ENCODE data around the gene AFMID. TPM values are rescaled to one million over a fixed set of nuclear protein-coding genes. Genes with fewer than 3 reads are reported as not detected.

Gene AFMID
- total RNA-seq, 1 experiment from 2014 or later, result 59.3 TPM

DNA sequence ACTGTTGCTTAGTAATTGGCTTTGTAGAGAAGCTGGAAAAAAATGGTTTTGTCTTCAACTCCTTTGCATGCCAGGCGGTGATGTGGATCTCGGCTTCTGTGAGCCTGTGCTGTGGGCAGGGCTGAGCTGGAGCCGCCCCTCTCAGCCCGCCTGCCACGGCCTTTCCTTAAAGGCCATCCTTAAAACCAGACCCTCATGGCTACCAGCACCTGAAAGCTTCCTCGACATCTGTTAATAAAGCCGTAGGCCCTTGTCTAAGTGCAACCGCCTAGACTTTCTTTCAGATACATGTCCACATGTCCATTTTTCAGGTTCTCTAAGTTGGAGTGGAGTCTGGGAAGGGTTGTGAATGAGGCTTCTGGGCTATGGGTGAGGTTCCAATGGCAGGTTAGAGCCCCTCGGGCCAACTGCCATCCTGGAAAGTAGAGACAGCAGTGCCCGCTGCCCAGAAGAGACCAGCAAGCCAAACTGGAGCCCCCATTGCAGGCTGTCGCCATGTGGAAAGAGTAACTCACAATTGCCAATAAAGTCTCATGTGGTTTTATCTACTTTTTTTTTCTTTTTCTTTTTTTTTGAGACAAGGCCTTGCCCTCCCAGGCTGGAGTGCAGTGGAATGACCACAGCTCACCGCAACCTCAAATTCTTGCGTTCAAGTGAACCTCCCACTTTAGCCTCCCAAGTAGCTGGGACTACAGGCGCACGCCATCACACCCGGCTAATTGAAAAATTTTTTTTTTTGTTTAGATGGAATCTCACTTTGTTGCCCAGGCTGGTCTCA is 38.1 kb downstream of the AFMID start:
- DNase-seq (ENCODE audit: low read depth, low spot score) (no peak), ATAC-seq (0 out of 2 replicates have a peak, but pooled peaks have one; percentile 19)
- Histone ChIP-seq H3K36me3 (ENCODE audit: control insufficient read depth, insufficient read depth, low read length) (peaks cover 7% of the 10 kb centered on the region; the same call in 1 of the 2 replicates), H3K27me3 (ENCODE audit: control insufficient read depth, insufficient read depth, low read length) (no peaks in the 10 kb centered on the region), H3K4me3 (ENCODE audit: low read depth in 2 of 2, low read length in 2 of 2) (no peak overlapping the region), H3K9me3 (ENCODE audit: control insufficient read depth, insufficient read depth, low read depth, low read length) (no peaks in the 10 kb centered on the region), H3K27ac (ENCODE audit: low read length) (no peak overlapping the region), H3K4me1 (ENCODE audit: control insufficient read depth, insufficient read depth, low read length) (no peaks in the 10 kb centered on the region)
- ChIA-PET CTCF (no interaction called here), POLR2A (no interaction called here)
- TF ChIP-seq, protein P1, sequence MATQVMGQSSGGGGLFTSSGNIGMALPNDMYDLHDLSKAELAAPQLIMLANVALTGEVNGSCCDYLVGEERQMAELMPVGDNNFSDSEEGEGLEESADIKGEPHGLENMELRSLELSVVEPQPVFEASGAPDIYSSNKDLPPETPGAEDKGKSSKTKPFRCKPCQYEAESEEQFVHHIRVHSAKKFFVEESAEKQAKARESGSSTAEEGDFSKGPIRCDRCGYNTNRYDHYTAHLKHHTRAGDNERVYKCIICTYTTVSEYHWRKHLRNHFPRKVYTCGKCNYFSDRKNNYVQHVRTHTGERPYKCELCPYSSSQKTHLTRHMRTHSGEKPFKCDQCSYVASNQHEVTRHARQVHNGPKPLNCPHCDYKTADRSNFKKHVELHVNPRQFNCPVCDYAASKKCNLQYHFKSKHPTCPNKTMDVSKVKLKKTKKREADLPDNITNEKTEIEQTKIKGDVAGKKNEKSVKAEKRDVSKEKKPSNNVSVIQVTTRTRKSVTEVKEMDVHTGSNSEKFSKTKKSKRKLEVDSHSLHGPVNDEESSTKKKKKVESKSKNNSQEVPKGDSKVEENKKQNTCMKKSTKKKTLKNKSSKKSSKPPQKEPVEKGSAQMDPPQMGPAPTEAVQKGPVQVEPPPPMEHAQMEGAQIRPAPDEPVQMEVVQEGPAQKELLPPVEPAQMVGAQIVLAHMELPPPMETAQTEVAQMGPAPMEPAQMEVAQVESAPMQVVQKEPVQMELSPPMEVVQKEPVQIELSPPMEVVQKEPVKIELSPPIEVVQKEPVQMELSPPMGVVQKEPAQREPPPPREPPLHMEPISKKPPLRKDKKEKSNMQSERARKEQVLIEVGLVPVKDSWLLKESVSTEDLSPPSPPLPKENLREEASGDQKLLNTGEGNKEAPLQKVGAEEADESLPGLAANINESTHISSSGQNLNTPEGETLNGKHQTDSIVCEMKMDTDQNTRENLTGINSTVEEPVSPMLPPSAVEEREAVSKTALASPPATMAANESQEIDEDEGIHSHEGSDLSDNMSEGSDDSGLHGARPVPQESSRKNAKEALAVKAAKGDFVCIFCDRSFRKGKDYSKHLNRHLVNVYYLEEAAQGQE (IDR thresholded peaks at IDR 0.05; ENCODE audit: insufficient read depth in 1 of 2, low read depth in 2 of 2, low read length in 1 of 2), result no peak
- TF ChIP-seq, protein P2, sequence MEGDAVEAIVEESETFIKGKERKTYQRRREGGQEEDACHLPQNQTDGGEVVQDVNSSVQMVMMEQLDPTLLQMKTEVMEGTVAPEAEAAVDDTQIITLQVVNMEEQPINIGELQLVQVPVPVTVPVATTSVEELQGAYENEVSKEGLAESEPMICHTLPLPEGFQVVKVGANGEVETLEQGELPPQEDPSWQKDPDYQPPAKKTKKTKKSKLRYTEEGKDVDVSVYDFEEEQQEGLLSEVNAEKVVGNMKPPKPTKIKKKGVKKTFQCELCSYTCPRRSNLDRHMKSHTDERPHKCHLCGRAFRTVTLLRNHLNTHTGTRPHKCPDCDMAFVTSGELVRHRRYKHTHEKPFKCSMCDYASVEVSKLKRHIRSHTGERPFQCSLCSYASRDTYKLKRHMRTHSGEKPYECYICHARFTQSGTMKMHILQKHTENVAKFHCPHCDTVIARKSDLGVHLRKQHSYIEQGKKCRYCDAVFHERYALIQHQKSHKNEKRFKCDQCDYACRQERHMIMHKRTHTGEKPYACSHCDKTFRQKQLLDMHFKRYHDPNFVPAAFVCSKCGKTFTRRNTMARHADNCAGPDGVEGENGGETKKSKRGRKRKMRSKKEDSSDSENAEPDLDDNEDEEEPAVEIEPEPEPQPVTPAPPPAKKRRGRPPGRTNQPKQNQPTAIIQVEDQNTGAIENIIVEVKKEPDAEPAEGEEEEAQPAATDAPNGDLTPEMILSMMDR (IDR thresholded peaks at IDR 0.05), result no peak
- TF ChIP-seq TCF7L2 (IDR thresholded peaks at IDR 0.05; ENCODE audit: low read depth, low read length) (no peak), POLR2AphosphoS5 (IDR thresholded peaks at IDR 0.05; ENCODE audit: low read depth, low read length) (no peak; the same call in none of the 2 replicates), SIN3A (IDR thresholded peaks at IDR 0.05; ENCODE audit: borderline replicate concordance, insufficient read depth, low read depth, low read length) (no peak)
- in situ Hi-C loops (cut with HindIII; ENCODE audit: low pct_unique_long_range_greater_than_20kb, low sequenced_read_pairs), result no loop called here
- intact Hi-C loops (cut with micrococcal nuclease; ENCODE audit: unreplicated experiment), result no loop called here
- BruUV-seq (replicated peaks), result no TSS peak

DNA sequence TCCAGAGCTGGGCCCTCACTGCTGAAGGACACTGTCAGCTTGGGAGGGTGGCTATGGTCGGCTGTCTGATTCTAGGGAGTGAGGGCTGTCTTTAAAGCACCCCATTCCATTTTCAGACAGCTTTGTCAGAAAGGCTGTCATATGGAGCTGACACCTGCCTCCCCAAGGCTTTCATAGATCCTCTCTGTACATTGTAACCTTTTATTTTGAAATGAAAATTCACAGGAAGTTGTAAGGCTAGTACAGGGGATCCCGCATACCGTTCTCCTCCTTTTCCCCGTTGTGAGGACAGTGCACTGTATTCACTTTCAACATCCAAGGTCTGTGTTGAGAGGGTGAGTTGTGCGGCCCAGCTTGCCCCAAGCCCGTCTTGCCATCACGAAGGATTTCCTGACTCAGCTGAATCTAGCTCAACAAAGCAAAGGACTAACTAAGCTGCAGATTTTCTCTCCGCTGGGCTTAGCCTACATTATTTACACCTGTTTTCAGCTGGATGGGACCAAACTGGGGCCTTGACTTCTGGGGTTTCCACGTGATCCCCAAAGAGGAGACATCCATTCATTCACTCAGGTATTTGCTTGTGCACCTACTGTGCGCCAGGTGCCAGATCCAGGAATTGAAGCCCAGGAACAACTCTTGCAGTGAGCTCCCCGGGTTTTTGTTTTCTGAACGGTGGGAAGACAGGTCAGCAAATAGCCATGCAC is 39.0 kb downstream of the AFMID start:
- TF ChIP-seq, protein P1 (IDR thresholded peaks at IDR 0.05; ENCODE audit: insufficient read depth in 1 of 2, low read depth in 2 of 2, low read length in 1 of 2), result no peak
- no peak; the same call in 1 of the 2 replicates for TF ChIP-seq POLR2AphosphoS5 (IDR thresholded peaks at IDR 0.05; ENCODE audit: low read depth, low read length)
- intact Hi-C loops (cut with micrococcal nuclease; ENCODE audit: unreplicated experiment) (no loop called here), in situ Hi-C loops (cut with HindIII; ENCODE audit: low pct_unique_long_range_greater_than_20kb, low sequenced_read_pairs) (no loop called here)
- ChIA-PET CTCF (no interaction called here), POLR2A (interaction anchor here (0.6 kb wide), 2 partner anchors 20 to 771 kb away, joined by 3 to 4 read pairs; no protein-coding TSS in a partner anchor)
- Histone ChIP-seq H3K9me3 (ENCODE audit: control insufficient read depth, insufficient read depth, low read depth, low read length) (no peaks in the 10 kb centered on the region), H3K4me1 (ENCODE audit: control insufficient read depth, insufficient read depth, low read length) (no peaks in the 10 kb centered on the region), H3K4me3 (ENCODE audit: low read depth in 2 of 2, low read length in 2 of 2) (no peak overlapping the region), H3K27ac (ENCODE audit: low read length) (no peak overlapping the region), H3K36me3 (ENCODE audit: control insufficient read depth, insufficient read depth, low read length) (peaks cover 7% of the 10 kb centered on the region; the same call in 1 of the 2 replicates), H3K27me3 (ENCODE audit: control insufficient read depth, insufficient read depth, low read length) (no peaks in the 10 kb centered on the region)
- DNase-seq (ENCODE audit: low read depth, low spot score) (no peak), ATAC-seq (peak; percentile 52)
- no TSS peak for BruUV-seq (replicated peaks)
